NT2/D1 (cell line): ENCODE data around the gene PLPPR3.
A peak's percentile ranks its signal among the peaks of the same experiment; 100 is the strongest.
"Not testable (repeated sequence)": the region's sequence is repeated elsewhere in the genome, so short reads cannot be mapped to it uniquely, and the experiment has no call there.

Experiments used
- DNase-seq: peaks from one replicate; pipeline ENCODE4 v3.0.0-alpha.2; 2011; ENCODE audit warnings: low read depth, low spot score
- H3K27me3 ChIP-seq: 2 replicates; pipeline ENCODE4 v1.6.0; 2011; ENCODE audit warnings: mild to moderate bottlenecking; ENCODE audit not compliant: insufficient read length, insufficient read depth
- H3K36me3 ChIP-seq: 2 replicates; pipeline ENCODE4 v1.6.1; 2011; ENCODE audit warnings: mild to moderate bottlenecking, low read length, mixed read lengths; ENCODE audit not compliant: insufficient read depth, insufficient read length
- H3K4me1 ChIP-seq: 2 replicates; pipeline ENCODE4 v1.5.1; 2011; ENCODE audit not compliant: insufficient read depth, insufficient read length
- H3K4me3 ChIP-seq: 2 replicates; pipeline ENCODE4 v1.5.1; 2011; ENCODE audit warnings: low read depth; ENCODE audit not compliant: insufficient read length
- H3K9ac ChIP-seq: 2 replicates; pipeline ENCODE4 v1.6.0; 2011; ENCODE audit warnings: low read depth; ENCODE audit not compliant: insufficient read length
- H3K9me3 ChIP-seq: 2 replicates; pipeline ENCODE4 v1.5.1; 2011; ENCODE audit warnings: mild to moderate bottlenecking, low read length; ENCODE audit not compliant: insufficient read depth
- SUZ12 ChIP-seq: IDR thresholded peaks from 2 replicates; pipeline ENCODE4 v1.6.1; 2011; ENCODE audit not compliant: insufficient read length, insufficient read depth; ENCODE audit errors: extremely low read depth
- YY1 ChIP-seq: IDR thresholded peaks from 2 replicates; pipeline ENCODE4 v1.6.1; 2011; ENCODE audit not compliant: insufficient read length, insufficient read depth
- ZNF274 ChIP-seq: IDR thresholded peaks from 2 replicates; pipeline ENCODE4 v1.6.1; 2011; ENCODE audit warnings: mild to moderate bottlenecking, low read depth, low read length

PLPPR3 gene

GRCh38 chr19:843836-844545, 22.2 kb upstream of the PLPPR3 start:
- DNase-seq = no peak
- Histone ChIP-seq H3K9me3 (no peaks in the 10 kb centered on the region), H3K4me1 (peaks cover 15% of the 10 kb centered on the region), H3K4me3 (peak overlapping the region; percentile 37), H3K27me3 (peaks cover 16% of the 10 kb centered on the region), H3K36me3 (no peaks in the 10 kb centered on the region), H3K9ac (peak overlapping the region; percentile 42)
- no peak for TF ChIP-seq ZNF274
- no peak for TF ChIP-seq SUZ12
- TF ChIP-seq YY1 = no peak

DNA sequence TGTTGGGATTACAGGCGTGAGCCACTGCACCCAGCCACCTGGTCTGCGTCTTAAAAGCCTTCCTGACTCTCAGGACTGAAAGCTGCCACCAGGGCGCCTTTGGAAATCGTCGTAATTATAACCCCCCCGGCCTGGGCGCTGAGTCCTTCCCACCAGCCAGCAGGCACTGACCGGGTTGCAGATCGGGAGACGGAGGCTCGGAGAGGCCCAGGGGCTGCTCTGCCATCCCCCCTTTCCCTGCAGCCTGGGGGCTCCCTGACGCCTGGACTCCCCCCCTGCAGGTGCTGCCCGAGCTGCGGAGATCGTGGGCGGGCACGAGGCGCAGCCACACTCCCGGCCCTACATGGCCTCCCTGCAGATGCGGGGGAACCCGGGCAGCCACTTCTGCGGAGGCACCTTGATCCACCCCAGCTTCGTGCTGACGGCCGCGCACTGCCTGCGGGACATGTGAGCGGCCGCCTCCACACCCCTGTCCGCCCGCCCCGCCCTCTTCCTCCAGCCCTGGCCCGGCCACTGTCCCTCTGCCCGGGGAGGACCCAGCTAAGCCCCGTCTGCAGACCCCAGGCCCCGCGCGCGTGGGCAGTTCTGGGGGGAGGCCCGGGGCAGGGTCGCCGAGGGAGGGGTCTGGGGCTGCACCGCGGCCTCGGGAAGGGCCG, 21.6 kb upstream of the PLPPR3 start:
- Histone ChIP-seq H3K4me1 (peaks cover 18% of the 10 kb centered on the region), H3K27me3 (peaks cover 16% of the 10 kb centered on the region), H3K9me3 (no peaks in the 10 kb centered on the region), H3K36me3 (no peaks in the 10 kb centered on the region), H3K4me3 (peak overlapping the region; percentile 37), H3K9ac (peak overlapping the region; percentile 76)
- DNase-seq = no peak
- TF ChIP-seq YY1 = no peak
- no peak for TF ChIP-seq ZNF274
- no peak for TF ChIP-seq SUZ12

GRCh38 chr19:842802-843179, 21.0 kb upstream of the PLPPR3 start:
- H3K9ac ChIP-seq, H3K9me3 ChIP-seq, H3K36me3 ChIP-seq, DNase-seq, H3K4me3 ChIP-seq: not testable (repeated sequence)
- peaks cover 17% of the 10 kb centered on the region for H3K4me1 ChIP-seq
- peaks cover 16% of the 10 kb centered on the region for H3K27me3 ChIP-seq

GRCh38 chr19:840519-841206, 18.9 kb upstream of the PLPPR3 start, which contains the start of gene PRTN3:
TSS of gene PRTN3 (plus strand) at chr19:840999. CDS start at chr19:841009, 10 bp downstream.
- no peaks in the 10 kb centered on the region for H3K9me3 ChIP-seq
- peaks cover 16% of the 10 kb centered on the region for H3K27me3 ChIP-seq
- H3K4me1 ChIP-seq = peaks cover 10% of the 10 kb centered on the region
- H3K9ac ChIP-seq = no peak within 1 kb of the TSS
- no peak within 1 kb of the TSS for H3K4me3 ChIP-seq
- H3K36me3 ChIP-seq = no peaks in the 10 kb centered on the region
- DNase-seq = no peak
- TF ChIP-seq YY1 (no peak), ZNF274 (no peak), SUZ12 (no peak)

DNA sequence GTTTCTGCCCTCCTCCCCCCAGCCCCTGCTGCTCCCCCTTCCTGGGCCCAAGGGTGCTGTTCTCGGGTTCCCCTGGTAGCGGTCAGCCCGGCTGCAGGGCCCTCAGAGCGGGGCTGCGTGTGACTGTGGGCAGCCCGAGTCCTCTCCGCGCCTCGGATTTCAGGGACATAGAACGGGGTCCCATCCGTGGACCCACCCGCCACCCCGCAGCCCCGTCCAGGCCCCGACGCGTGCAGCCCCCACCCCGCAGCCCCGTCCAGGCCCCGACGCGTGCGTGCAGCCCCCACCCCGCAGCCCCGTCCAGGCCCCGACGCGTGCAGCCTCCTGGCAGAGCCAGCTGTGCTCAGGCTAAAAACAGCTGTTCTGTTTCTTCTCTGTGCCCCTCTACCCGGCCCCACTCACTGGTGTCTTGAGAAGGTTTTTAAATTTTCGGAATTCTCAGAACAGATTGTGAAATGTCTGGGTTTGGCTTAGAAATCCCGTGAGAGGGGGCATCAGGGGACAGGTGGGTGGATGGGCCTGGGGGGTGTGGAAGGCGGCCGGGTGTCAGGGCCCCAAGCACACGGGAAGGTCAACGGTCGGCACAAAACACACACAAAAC, 13.6 kb upstream of the PLPPR3 start:
- H3K4me1 ChIP-seq = peaks cover 5% of the 10 kb centered on the region
- H3K36me3 ChIP-seq = no peaks in the 10 kb centered on the region
- no peak overlapping the region for H3K9ac ChIP-seq
- H3K4me3 ChIP-seq = no peak overlapping the region
- TF ChIP-seq ZNF274 (no peak), YY1 (no peak), SUZ12 (no peak)
- H3K27me3 ChIP-seq = no peaks in the 10 kb centered on the region
- DNase-seq = no peak
- H3K9me3 ChIP-seq = no peaks in the 10 kb centered on the region

DNA sequence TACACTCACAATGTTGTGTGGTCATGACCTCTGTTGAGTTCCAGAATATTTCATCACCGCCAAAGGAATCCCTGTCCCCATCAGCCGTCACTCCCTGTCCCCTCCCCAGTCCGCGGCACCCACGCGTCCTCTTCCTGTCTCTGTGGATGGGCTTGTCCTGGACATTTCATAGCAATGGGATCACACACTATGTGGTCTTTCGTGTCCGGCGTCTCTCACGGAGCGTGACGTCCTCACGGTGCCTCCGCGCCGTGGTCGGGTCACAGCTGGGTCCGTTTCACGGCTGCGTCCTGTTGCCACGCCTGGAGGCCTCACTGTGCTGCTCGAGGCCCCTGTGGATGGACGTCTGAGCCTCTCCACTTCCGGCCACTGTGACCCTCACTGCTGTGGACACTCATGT, 12.5 kb upstream of the PLPPR3 start:
- H3K4me1 ChIP-seq = peaks cover 5% of the 10 kb centered on the region
- H3K4me3 ChIP-seq = no peak overlapping the region
- no peaks in the 10 kb centered on the region for H3K36me3 ChIP-seq
- no peak overlapping the region for H3K9ac ChIP-seq
- no peaks in the 10 kb centered on the region for H3K27me3 ChIP-seq
- H3K9me3 ChIP-seq = no peaks in the 10 kb centered on the region
- TF ChIP-seq ZNF274 = no peak
- TF ChIP-seq YY1 = no peak
- no peak for TF ChIP-seq SUZ12
- no peak for DNase-seq

GRCh38 chr19:831407-832369, 9.9 kb upstream of the PLPPR3 start:
- H3K9me3 ChIP-seq = no peaks in the 10 kb centered on the region
- no peak for DNase-seq
- H3K27me3 ChIP-seq = no peaks in the 10 kb centered on the region
- TF ChIP-seq SUZ12 (no peak), YY1 (no peak), ZNF274 (no peak)
- H3K4me1 ChIP-seq = peaks cover 3% of the 10 kb centered on the region
- no peak overlapping the region for H3K4me3 ChIP-seq
- no peaks in the 10 kb centered on the region for H3K36me3 ChIP-seq
- H3K9ac ChIP-seq = no peak overlapping the region
